HG03558 (cell line): Measurements from ENCODE around the gene MALT1.
A peak's percentile ranks its signal among the peaks of the same experiment; 100 is the strongest.

Experiments
- ATAC-seq: cut with Tn5 transposase; IDR thresholded peaks from one replicate; pipeline ENCODE4 v1.9.1; 2021; ENCODE audit warnings: moderate number of reproducible peaks; ENCODE audit not compliant: unreplicated experiment; ENCODE audit errors: extremely low read depth

The MALT1 gene

GRCh38 chr18:58682429-58683069 is 11.3 kb downstream of the MALT1 start:
- no peak for ATAC-seq

- ATAC-seq: peak; percentile 51
Measured at GRCh38 chr18:58687871-58688308, 16.6 kb downstream of the MALT1 start.

DNA sequence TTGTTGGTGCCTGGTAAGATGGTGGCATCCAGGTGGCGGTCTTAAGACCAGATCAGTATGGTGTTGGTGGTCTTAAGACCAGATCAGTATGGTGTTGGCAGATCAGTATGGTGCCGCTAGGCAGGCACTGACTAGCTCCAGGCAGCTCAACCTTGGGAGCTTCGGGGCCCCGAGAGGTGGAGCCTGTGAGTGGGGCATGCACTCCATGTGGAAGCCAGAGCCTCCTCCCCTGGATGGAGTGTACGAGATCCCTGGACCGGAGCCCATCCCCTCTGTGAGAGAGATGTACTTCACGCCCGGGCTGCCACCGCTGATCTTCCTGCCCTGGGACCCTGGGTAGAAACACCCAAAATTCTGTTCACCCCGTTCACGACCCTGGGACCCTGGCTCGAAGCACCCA is 19.0 kb downstream of the MALT1 start:
- no peak for ATAC-seq

- ATAC-seq: no peak
Measured at GRCh38 chr18:58691256-58691655, 20.0 kb downstream of the MALT1 start.

GRCh38 chr18:58692422-58693185 is 21.3 kb downstream of the MALT1 start:
- no peak for ATAC-seq

DNA sequence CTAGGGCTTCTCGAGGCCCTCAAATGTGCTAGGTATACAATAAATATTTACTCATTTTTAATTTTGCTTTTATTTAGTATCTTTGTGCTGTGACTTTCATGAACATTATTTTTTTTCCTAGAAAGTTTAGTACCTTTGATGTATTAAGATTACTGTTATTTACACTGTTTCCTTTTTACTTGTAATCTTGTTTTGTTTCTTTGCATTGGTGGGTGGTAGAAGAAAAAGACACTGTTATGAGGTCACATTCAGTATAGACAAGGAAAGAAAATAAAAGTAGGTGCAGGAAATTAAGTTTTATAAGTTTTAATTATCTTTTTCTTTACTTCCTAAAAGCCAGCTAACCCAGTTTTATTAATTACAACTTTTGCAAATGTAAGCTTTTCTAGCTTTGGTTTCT is 23.0 kb downstream of the MALT1 start:
- ATAC-seq: no peak

DNA sequence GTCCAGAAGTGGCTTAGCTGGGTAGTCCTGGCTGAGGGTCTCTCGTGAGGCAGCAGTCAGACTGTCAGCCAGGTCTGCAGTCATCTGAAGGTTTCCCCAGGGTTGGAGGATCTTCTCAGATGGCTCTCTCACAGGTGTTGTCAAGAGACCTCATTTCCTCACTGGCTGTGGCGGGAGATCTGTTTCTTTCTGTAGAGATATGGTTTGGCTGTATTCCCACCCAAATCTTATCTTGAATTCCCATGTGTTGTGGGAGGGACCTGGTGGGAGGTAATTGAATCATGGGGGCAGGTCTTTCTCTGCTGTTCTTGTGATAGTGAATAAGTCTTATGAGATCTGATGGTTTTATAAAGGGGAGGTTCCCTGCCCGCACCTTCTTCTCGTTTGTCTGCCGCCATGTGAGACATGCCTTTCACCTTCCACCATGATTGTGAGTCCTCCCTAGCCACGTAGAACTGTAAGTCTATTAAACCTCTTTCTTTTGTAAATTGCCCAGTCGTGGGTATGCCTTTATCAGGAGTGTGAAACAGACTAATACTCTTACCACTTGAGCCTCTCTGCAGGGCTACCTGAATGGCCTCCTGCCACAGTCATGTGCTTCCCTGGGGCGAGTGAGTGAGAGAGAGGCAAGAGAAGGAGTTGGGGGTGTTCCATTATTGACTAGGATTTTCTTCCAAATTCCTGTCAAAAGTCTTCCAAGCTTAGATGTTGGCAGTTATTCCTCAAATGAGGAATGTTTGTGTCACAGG is 23.6 kb downstream of the MALT1 start:
- ATAC-seq: no peak

- no peak for ATAC-seq
Measured at GRCh38 chr18:58695772-58696171, 24.5 kb downstream of the MALT1 start.

GRCh38 chr18:58697146-58697545 is 25.9 kb downstream of the MALT1 start:
- ATAC-seq: no peak

DNA sequence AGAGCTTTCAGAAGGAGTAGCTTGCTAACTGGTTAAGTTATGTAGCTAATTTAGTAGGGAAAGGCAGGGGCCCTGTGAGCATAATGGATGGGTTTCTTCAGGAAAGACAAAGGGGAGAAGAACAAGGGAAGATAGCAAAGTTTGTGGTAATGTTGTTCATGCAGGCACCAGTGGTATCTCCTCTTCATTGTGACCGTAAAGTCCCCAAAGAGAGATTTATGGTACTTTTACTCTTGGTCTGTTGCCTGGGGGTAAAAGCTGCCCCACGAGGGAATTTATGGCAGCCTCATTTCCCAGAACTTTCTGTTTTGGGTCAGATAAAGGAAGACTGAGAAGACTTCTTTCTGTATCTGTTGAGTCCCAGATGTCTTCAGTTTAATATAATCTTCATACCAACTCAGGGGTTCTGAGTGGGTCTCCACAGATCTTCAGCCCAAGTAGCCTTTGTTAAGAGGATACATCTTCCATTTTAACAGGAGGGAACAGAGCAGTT is 27.5 kb downstream of the MALT1 start:
- no peak for ATAC-seq

DNA sequence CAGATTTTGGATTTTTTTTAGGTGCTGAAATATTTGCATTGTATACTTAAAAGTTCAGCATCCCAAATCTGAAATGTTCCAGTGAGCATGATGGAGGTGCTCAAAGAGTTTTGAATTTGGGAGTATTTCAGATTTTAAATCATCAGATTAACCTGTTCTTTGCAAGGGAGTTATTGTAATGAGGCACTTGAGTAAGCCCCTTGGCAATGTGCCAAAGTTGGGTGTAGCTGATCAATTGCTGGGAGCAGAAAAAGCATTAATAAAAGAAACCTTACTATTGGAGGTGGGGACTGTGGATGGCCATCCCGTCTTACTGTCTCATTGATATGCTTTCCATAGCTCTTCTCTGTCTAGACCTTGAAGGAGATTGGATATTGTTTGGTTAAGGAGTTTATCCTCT is 28.3 kb downstream of the MALT1 start:
- no peak for ATAC-seq

- ATAC-seq: no peak
Measured at GRCh38 chr18:58700209-58700608, 28.9 kb downstream of the MALT1 start.

DNA sequence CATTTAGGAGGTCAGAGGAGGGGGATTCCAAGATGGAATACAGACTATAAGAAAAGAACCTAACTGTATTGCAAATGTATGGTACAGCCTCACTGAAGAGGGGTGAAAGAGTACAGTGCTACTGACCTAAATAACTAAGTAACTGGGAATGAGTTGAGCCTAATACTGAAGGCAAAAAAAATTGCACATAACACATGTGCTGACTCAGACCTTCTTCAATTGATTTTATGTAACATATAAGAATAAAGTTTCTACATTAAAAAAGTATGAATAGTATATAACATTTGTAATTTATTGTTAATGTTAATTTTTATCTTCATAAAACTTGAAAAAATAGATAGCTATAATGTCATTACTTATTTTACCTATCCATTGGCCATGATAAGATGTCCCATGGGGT is 41.7 kb downstream of the MALT1 start:
- no peak for ATAC-seq

DNA sequence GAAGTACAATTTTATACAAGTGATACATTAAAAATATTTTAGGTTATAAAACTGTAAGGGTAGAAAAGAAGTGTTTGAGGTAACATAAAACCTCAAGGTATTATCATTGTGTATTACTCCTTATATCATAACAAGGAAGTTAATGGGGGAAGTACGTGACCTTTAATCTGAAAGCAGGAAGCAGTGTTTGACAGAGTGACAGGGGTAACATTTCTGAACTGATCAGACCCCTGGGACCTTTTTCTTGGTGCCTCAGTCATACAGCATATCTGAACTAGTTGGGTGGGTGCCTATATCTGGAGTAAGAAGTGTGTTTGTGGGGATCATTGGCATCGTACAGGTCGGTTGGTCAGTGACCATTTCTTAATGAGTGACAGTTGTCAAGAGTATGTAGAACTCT is 43.0 kb downstream of the MALT1 start:
- no peak for ATAC-seq

DNA sequence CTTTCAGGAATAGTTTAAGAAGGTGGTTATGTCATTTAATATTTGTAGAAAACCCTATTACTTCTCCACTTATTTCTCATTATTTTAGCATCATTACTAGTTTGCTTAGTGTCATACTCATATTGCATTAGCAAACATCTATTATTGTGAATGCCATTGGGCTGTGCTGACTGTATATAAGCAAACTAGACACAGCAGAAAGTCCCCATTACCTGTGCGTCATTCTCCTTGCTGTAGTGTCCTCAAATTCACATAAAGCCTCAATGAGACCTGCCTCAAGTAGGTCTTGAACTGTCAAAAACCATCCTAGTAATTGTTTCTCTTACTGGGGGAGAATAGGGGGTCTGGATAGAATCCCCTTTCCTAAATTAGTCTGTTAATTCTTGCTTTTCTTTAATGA is 43.6 kb downstream of the MALT1 start:
- ATAC-seq: no peak

DNA sequence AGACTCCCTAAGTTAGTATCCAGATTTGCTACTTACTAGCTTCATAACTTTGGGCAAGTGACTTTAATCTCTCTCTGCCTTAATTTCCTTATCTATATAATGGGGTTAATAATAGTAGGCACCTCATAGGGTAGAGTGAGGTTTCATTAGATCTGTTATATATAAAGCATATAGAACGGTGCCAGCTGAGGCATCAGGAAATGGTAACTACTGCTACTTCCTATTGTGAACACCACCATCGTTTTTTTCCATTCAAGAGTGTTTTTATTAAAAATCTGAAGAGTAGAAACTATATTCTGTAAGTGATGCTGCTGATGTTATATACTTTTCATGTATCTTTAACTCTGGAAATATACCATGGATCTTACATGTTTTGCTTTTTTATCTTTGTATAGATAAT is 44.3 kb downstream of the MALT1 start:
- ATAC-seq: no peak

GRCh38 chr18:58716060-58716756 is 44.9 kb downstream of the MALT1 start:
- peak; percentile 53 for ATAC-seq

GRCh38 chr18:58721566-58722239 is 50.4 kb downstream of the MALT1 start:
- no peak for ATAC-seq

DNA sequence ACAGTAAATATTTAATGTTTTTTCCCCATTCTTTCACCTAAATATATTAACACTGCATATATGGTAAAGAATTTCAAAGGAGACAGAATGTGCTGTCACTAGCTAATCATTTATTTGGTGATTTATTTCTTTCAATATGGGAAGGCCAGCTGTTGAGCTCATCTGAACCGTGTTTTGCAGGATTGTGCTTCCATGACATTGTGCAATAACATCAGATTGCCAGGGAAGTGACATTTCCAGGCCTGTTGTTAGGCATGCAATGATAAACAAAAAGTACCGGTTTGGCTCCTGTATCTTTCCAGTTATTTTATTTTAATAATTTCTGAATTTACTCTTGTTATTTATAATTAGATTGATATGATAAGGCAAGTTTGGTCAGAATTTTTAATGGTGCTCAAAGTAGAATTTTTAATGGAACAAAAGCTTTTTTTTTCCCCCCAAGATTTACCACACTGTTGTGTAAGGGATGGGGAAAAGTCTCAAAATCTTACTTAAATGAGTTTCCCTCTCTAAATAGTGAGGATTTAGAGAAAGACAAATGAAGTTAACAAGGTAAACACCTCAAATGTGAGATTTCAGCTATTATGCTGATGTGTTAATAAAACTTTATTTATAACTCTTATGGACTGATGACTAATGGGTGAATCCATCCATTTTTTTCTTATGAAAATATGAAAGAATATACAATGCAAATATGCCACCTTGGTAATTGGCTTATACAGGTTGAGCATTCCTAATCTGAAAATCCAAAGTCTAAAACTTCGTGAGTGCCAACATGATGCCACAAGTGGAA is 52.7 kb downstream of the MALT1 start:
- ATAC-seq: no peak
